DLD1 (cell line): ENCODE data around the gene PLIN4.
"Not testable (repeated sequence)": the region's sequence is repeated elsewhere in the genome, so short reads cannot be mapped to it uniquely, and the experiment has no call there.

Experiments used
- in situ Hi-C: cut with HindIII; loops from 2 replicates; pipeline ENCODE4 v1.10.0; 2017; ENCODE audit warnings: low sequenced_read_pairs

Gene PLIN4

DNA sequence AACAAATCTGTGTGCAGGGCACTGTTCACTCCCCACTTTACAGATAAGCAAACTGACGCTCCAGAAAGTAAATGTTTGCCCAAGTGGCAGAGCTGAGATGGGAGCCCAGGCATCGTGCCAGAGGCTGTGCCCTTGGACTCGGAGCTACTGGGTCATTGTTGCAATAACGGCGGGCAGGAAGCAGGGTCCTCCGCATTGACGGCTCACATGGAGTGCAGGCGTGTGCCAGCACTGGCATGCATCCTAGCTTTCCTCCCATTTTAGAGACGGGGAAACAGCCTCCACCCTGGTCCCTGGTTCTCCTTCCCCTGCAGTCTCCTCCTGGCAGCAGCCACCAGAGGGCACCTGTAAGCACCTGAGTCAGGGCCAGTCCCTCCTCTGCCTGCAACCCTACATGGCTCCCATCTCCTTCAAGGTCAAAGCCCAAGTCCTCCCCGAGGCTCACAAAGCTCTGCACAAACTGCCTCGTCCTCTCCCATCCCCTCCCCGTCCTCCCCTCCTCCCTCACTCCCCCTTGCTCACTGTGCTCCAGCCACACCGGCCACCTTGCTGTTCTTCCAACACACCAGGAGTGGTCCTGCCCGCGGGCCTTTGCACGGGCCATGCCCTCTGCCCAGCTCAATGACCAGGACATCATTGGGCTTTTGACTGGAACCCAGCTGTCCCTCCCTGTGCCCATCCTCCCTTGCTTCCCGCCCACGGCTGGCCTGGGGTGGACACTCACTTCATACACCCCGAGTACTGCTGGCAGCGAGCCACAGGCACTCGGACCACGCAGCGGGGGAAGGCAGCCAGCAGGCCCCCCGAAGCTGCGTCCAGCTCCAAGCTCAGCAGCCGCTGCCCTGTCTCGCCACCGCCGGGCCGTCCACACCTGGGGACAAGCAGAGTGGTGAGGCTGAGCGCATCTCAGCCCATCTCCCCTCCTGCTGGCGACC, 29.3 kb upstream of the PLIN4 start:
- in situ Hi-C loops: no loop called here

DNA sequence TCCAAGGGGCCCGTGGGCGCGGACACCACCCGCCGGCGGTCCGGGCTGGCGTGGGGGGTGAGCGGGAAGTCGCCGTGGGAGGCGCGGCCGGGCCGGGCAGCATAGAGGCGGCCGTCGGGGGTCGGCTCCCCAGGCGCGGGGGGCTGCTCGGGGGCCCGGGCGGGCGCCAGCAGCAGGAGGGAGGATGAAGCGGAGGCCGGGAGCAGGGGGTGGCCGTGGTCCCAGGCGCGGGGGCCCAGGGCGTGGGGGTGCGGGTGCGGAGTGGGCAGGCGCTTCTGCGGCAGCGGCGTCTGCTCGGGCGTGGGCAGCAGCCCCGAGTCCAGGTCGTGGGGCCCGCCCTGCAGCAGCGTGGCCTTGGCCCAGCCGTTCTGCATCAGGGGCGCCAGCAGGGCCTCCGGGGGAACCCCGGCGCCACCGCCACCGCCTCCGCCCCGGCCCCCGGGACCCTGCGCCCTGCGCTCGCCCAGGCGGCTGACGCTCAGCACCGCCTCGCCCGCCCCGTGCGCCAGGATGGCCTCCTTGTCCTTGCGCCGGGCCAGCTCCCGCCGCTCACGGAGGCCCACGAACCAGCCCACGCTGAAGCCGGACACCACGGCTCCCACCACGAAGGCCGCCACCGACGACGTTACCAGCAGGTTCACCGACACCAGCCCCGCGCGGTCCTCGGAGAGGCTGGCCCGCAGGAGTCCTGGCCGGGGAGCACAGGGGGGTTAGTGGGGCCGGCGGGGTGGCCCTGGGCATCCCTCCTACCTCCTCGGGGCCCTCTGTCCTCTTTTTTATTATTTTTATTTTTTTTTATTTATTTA, 25.8 kb upstream of the PLIN4 start:
- in situ Hi-C loops: no loop called here

GRCh38 chr19:4542896-4543841, 24.9 kb upstream of the PLIN4 start:
- in situ Hi-C loops: no loop called here

GRCh38 chr19:4541806-4542145, 23.5 kb upstream of the PLIN4 start:
- in situ Hi-C loops: not testable (repeated sequence)

- in situ Hi-C loops: no loop called here
These were observed 23.0 kb upstream of the PLIN4 start for GRCh38 chr19:4541114-4541805.

- in situ Hi-C loops: no loop called here
These were observed 21.7 kb upstream of the PLIN4 start, which contains the start of gene LRG1 for GRCh38 chr19:4539693-4540581. Gene LRG1 (minus strand): TSS chr19:4540036. CDS start chr19:4540013, 23 bp downstream.

GRCh38 chr19:4539169-4539692, 20.9 kb upstream of the PLIN4 start:
- in situ Hi-C loops: no loop called here

DNA sequence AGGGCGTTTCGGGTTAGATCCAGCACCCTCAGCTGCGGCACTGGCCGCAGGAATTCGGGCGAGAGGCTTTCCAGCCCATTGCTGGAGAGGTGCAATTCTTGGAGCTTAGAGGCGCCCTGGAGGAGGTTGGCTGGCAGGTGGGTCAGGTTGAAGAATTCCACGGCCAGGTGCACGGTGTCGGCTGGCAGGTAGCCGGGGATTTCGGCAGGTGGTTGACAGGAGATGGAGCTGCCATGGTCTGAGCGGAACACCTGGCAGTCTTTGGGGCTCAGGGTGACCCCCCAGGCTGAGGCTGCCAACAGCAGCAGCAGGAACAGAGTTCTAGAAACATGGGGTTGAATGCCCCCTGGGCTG, 20.3 kb upstream of the PLIN4 start:
- in situ Hi-C loops: no loop called here

DNA sequence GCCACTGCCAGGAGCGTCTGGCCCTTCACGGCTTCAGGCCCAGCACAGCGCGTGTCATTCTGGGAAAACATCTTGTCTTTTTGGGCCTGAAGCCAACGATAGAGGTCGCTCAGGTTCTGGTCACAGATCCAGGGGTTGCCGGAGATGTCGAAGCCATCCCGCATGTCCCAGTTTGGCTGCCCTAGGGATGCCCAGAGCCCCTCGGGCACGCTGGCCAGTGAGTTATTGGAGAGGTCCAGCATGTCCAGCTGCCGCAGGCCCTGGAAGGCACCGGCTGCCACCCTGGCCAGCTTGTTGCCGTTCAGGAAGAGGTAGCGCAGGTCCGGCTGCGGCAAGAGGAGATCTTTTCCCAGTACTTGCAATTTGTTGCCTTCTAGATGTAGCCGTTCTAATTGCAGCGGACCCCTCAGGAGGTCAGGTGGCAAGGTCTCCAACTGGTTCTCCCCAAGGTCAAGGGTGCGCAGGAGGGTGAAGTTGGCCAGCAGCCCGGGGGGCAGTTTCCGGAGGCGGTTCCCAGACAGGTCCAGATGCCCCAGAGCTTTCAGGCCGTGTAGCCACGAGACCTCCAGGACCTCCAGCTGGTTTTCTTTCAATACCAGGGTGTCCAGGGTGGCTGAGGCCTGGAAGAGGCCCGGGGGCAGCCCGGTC, 19.8 kb upstream of the PLIN4 start:
- in situ Hi-C loops: no loop called here

- in situ Hi-C loops: no loop called here
These were observed 18.5 kb upstream of the PLIN4 start for GRCh38 chr19:4536798-4537197.

DNA sequence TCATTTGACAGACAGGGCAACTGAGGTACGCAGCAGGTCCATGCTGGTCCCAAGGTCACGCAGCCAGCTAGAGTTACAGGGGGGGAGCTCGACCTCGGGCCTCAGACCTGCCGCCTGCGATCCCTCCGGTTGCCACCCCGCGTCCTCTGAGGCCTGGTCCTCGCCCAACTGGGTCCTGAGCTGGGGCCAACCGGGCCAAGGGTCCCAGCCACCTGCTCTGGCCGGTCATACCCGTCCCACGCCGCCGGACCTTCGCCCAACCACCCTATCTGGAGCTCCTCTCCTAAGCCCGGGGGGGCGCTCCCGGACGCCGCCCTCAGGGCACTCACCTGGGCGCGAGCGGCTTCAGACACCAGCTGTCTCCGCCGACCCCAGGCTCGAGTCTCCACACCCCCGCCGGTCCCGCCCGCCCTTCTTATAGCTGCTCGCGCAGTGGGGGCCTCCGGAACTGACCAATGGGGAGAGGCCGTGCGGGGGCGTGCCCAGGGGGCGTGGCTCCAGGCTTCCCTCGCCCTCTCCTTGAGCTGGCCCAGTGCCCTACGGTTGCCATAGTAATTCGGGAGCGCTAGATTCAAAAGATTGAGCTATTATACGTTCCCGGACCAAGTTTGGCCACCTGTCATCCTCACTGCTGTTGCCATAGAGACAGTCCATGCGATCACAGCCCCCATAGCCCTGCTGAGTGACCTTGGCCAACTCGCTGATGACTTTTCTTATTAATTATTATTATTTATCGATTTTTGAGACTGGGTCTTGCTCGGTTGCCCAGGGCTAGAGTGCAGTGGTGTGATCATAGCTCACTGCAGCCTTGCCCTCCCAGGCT, 16.8 kb upstream of the PLIN4 start, which contains the start of gene PLIN5:
Gene PLIN5 (minus strand): TSS at position 389 of the 823 bp plus-strand sequence. CDS start 1,150 bp downstream, outside the sequence.
- in situ Hi-C loops: no loop called here

GRCh38 chr19:4533835-4534424, 15.6 kb upstream of the PLIN4 start:
- in situ Hi-C loops: no loop called here

GRCh38 chr19:4533334-4533733, 15.0 kb upstream of the PLIN4 start:
- in situ Hi-C loops: no loop called here

- in situ Hi-C loops: no loop called here
These were observed 13.4 kb upstream of the PLIN4 start for GRCh38 chr19:4531562-4532165.

DNA sequence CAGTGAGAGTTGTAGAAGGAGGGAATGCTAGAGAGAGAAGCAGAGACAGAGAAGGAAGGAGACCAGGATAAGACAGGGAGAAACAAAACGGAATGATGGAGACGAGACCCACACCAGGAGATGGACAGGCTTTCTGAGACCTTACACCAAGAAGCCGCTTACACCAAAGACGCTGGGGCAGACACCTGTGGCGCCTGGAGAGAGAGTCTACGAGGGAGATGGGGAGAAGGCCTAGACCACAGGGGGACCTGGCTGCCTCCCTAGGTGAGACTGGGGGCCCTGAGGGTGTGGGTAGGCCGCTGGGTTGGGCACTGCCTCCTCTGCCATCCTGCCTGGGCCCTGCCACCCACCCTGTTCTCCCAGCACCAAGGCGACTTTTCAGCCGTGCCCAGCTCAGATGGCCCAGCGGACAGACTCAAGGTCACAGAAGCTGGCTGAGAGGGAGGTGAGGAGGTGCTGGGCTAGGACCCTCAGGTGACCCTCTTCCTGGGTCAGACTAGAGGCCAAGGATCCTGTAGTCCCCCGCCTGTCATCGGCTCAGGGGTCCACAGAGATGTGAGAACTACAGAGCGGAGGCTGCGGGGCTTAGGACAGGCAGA, 11.7 kb upstream of the PLIN4 start:
- in situ Hi-C loops: no loop called here

- in situ Hi-C loops: no loop called here
These were observed 10.6 kb upstream of the PLIN4 start for GRCh38 chr19:4528843-4529242.
